NCI-H1436 treated with DMSO at 0.1 percent for 48 hours (cell line): ENCODE results near the gene ZNF503.

ENCODE experiments used
- DNase-seq: peaks from one replicate; lab custom pipeline; 2025; lab: John Stamatoyannopoulos, UW

Gene ZNF503

DNA sequence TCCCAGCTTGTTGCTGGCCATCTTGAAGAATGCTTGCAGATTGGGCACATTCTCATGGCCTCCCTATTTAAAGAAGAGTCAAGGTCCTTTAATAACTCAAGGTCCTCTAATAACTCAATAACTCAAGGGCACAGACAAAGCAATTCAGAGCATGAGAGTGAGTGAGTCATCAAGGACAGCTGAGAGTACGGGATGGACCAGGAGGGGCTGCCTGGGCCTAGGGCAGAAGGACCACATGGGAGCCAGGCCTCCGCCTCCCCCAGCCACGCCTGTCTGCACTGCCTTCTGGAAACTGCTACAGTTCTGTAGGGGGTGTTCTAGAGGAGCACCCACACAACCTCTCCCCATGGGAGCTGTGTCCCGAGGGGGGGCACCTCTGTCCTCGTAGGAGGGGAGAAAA is 48.9 kb downstream of the ZNF503 start:
- DNase-seq = no peak

DNA sequence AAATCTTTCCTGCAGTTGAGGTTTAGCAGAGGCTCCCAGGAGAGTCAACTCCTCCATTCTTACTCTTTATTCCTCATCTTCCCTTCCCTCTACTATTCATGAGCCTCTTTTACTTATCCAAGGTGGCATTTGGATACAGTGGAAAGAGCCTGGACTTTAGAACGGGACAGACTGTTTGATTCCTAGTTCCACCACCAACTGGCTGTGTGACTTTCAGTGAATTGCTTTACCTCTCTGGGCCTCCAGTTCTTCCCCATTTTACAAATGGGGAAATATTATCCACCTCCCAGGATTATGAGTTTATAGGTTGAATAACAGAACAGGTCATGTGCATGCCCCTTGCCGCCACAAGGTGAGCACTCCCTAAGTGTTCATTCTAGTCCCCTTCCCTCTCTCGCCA is 49.9 kb downstream of the ZNF503 start:
- DNase-seq = no peak

DNA sequence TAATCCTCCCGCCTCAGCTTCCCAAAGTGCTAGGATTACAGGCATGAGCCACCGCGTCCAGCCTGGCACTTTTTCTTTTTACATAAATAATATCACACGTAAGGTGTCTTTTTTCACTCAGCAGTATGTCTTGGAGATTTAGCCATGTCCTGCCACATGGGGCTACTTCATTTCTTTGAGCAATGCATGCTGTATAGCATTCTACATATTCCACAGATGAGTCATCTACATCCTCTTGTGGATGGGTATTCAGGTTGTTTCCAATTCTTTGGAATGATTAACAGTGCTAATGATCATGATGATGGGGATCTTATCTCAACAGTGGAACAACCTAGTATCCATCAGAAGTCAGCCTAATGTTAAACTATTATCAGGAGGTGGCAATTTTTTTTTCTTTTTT is 50.8 kb downstream of the ZNF503 start:
- no peak for DNase-seq
